Left lung (tissue), 10 donors: ENCODE measurements around the gene FREM3. TPM values are rescaled to one million over a fixed set of nuclear protein-coding genes. Genes with fewer than 3 reads are reported as not detected.

Source experiments
- ATAC-seq: fragments of 200-7000 bp; cut with Tn5 transposase; one replicate; pipeline ENCODE4 v1.9.1; 2020; ENCODE audit warnings: moderate library complexity
- DNase-seq, 4 donors: peaks; one replicate each; pipeline ENCODE4 v3.0.0-alpha.2; 2013 to 2020
- H3K27ac ChIP-seq, 2 donors: fragments of 200-600 bp; sonication (generic) in 1 of 2; one replicate each; pipeline versions ENCODE4 v1.5.0 to v1.8.0; 2020 to 2021
- H3K27me3 ChIP-seq, 2 donors: fragments of 200-600 bp; sonication (generic) in 1 of 2; one replicate each; pipeline versions ENCODE4 v1.5.0 to v1.8.0; 2020 to 2021
- H3K36me3 ChIP-seq, 2 donors: fragments of 200-600 bp; sonication (generic) in 1 of 2; one replicate each; pipeline versions ENCODE4 v1.5.0 to v1.8.0; 2020 to 2021
- H3K4me1 ChIP-seq, 2 donors: fragments of 200-600 bp; one replicate each; pipeline ENCODE4 v1.8.0; 2021
- H3K4me3 ChIP-seq, 2 donors: fragments of 200-600 bp; sonication (generic) in 1 of 2; one replicate each; pipeline versions ENCODE4 v1.5.0 to v1.8.0; 2020 to 2021; ENCODE audit warnings: mild to moderate bottlenecking in 1 of 2
- H3K9me3 ChIP-seq, 2 donors: fragments of 200-600 bp; sonication (generic) in 1 of 2; one replicate each; pipeline versions ENCODE4 v1.5.0 to v1.8.0; 2020 to 2021
- intact Hi-C, 2 donors: fragments of 100-400 bp; cut with DNase I; formaldehyde crosslinking; loops; one replicate each; pipeline versions ENCODE4 v1.11.2 to v1.14.2; 2022
- polyA plus RNA-seq, 6 donors: library from polyadenylated mRNA; unstranded; fragments of 120-200 nt; gene quantifications; one replicate each; pipeline ENCODE4 v1.2.1, GENCODE V29; 2013; ENCODE audit not compliant: insufficient read length in 6 of 6
- total RNA-seq, 2 donors: library from RNA; stranded (reverse); fragmentation: NEBNext Ultra II Directional; extraction: Animal tissue kit (Norgen Biotek cat#: 25700); gene quantifications; one replicate each; pipeline ENCODE4 v1.2.1, GENCODE V29; 2021
- TF ChIP-seq, protein P1 (sequence below), 2 donors: fragments of 200-600 bp; sonication (generic) in 1 of 2; IDR thresholded peaks; one replicate each; pipeline versions ENCODE4 v1.5.0 to v1.8.0; 2021; ENCODE audit warnings: antibody characterized with exemption in 2 of 2
- donor health status: DM: no; HTN: yes; CAD: no.
- donor health status: DM: no; HTN: no; CAD: no.

Gene FREM3
- total and polyA plus RNA-seq, 8 donors = 0.09 to 15.9 (median 9.8) TPM; not detected in 1

DNA sequence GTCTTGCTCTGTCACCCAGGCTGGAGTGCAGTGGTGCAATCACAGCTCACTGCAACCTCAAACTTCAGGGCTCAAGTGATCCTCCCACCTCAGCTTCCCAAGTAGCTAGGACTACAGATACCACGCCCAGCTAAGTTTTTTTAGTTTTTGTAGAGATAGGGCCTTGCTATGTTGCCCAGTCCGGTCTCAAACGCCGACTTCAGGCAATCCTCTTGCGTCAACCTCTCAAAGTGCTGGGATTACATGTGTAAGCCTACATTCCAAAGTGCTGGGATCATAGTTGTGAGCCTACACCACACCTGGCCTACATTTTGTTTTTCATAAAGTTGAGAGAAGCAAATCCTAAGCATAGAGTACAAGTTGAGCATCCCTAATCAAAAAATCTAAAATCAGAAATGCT is 144.8 kb downstream of the FREM3 start:
- Histone ChIP-seq H3K4me1 (peaks cover 0 to 14% of the 10 kb centered on the region in 2 donors), H3K4me3 (no peak overlapping the region), H3K36me3 (peaks cover 0 to 48% of the 10 kb centered on the region in 2 donors), H3K27ac (no peak overlapping the region), H3K27me3 (peaks cover 0 to 15% of the 10 kb centered on the region in 2 donors), H3K9me3 (no peaks in the 10 kb centered on the region)
- ATAC-seq (peak; percentile 51), DNase-seq (no peak)
- TF ChIP-seq, protein P1, sequence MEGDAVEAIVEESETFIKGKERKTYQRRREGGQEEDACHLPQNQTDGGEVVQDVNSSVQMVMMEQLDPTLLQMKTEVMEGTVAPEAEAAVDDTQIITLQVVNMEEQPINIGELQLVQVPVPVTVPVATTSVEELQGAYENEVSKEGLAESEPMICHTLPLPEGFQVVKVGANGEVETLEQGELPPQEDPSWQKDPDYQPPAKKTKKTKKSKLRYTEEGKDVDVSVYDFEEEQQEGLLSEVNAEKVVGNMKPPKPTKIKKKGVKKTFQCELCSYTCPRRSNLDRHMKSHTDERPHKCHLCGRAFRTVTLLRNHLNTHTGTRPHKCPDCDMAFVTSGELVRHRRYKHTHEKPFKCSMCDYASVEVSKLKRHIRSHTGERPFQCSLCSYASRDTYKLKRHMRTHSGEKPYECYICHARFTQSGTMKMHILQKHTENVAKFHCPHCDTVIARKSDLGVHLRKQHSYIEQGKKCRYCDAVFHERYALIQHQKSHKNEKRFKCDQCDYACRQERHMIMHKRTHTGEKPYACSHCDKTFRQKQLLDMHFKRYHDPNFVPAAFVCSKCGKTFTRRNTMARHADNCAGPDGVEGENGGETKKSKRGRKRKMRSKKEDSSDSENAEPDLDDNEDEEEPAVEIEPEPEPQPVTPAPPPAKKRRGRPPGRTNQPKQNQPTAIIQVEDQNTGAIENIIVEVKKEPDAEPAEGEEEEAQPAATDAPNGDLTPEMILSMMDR (IDR thresholded peaks at IDR 0.05) = no peak
- intact Hi-C loops = no loop called here

DNA sequence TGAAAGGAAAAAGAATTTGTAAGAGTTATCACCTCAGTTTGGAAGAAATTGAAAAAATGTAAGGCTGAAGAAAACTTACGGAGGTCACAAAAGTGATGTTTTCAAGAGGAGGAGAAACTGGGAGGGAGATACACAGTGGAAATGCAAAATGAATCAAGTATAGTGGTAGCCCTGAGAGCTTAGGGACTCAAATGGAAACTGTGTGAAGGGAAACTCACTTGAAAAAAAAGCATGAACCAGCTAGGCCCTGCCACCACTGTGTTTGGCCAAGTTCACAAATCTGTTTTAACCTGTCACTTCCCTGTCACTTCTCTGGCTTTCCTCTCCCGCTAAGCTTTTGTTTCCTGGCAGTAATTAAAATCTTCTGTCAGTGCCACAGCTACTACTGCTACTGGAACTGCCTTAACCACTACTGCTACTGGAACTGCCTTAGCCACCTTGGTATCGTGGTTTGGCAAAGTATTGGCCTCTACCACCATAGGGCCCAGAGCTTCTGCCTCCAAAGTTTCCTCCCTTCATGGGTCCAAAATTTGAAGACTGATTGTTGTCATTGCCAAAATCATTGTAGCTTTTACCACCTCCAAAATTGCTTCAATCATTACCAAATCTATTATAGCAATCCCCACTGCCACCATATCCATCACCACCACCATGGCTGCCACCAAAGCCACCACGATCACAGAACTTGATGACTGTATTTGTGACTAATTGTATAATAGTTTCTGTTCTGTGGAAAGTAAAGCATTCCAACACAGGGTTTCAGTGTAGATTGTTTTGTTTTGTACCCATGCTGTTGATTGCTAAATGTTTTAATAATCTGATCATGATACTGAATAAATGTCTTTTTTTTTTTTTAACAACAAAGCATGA is 145.5 kb downstream of the FREM3 start:
- TF ChIP-seq, protein P1 (IDR thresholded peaks at IDR 0.05) = no peak
- DNase-seq = no peak
- Histone ChIP-seq H3K27me3 (peaks cover 0 to 15% of the 10 kb centered on the region in 2 donors), H3K4me1 (peaks cover 0 to 12% of the 10 kb centered on the region in 2 donors), H3K4me3 (no peak overlapping the region), H3K9me3 (no peaks in the 10 kb centered on the region), H3K27ac (no peak overlapping the region), H3K36me3 (peaks cover 0 to 55% of the 10 kb centered on the region in 2 donors)
- intact Hi-C loops = no loop called here
- no peak for ATAC-seq

DNA sequence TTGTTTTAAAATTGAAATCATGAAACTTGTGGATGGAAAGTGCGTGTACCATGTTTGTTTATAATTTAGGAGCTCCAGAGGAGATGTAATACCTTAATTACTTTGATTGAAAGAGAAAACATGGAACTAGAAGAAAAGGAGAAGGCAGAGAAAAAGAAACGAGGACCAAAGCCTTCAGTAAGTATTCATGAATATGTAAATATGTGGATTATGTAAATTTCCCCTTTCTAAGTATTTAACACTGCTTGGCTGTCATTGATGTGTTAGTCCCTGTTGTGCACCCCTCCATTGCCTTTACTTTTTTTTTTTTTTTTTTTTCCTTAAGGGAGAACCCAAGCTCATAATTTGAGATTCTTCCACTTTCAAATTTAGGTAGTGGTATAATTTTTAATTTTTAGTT is 150.5 kb downstream of the FREM3 start:
- peaks cover 0 to 94% of the 10 kb centered on the region in 2 donors for H3K36me3 ChIP-seq
- H3K27ac ChIP-seq = no peak overlapping the region
- H3K4me3 ChIP-seq = no peak overlapping the region
- H3K4me1 ChIP-seq = no peaks in the 10 kb centered on the region
- no peaks in the 10 kb centered on the region for H3K9me3 ChIP-seq
- TF ChIP-seq, protein P1 (IDR thresholded peaks at IDR 0.05) = no peak
- no peaks in the 10 kb centered on the region for H3K27me3 ChIP-seq
- intact Hi-C loops = no loop called here
- no peak for ATAC-seq
- DNase-seq = no peak

DNA sequence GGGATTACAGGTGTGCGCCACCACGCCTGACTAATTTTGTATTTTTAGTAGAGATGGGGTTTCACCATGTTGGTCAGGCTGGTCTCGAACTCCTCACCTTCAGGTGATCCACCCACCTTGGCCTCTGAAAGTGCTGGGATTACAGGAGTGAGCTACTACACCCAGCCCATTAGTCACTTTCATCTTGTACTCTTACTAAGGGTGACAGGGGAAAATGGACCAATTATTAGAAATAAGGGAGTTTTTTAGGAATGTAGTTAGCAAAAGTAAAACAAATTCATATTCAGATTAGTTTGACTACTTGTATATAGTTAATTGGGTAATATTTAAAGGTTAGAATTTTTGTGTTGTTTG is 160.8 kb downstream of the FREM3 start:
- TF ChIP-seq, protein P1 (IDR thresholded peaks at IDR 0.05) = no peak
- DNase-seq (no peak), ATAC-seq (no peak)
- intact Hi-C loops = no loop called here
- no peak overlapping the region for H3K4me3 ChIP-seq
- H3K4me1 ChIP-seq = no peaks in the 10 kb centered on the region
- H3K27ac ChIP-seq = no peak overlapping the region
- peaks cover 0 to 97% of the 10 kb centered on the region in 2 donors for H3K36me3 ChIP-seq
- no peaks in the 10 kb centered on the region for H3K27me3 ChIP-seq
- no peaks in the 10 kb centered on the region for H3K9me3 ChIP-seq

DNA sequence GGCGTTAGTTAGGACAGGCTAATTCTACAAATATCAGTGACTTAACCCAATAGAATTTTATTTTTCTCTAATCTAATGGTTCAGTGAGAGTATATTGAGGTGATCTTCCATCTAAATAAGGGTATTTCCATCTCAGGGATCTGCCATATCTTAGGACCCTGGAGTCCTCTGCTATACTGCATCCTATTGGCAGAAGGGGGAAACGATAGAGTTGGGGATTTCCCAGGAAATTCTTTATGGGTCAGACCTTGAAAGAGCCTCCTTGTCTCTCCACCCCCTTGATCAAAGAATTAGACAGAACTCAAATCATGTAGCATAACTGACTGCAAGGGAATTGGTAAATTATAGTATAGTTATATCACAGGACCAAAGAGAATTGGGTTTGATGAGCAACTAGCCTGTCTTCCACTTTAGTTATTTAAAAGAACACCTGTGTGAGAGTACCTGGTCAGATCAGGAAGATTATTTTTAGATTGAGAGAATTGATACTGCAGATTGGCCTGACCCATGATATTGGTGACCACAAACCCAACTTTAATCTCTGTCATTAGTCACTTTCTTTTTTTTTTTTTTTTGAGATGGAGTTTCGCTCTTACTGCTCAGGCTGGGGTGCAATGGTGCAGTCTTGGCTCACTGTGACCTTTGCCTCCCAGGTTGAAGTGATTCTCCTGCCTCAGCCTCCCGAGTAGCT is 161.4 kb downstream of the FREM3 start:
- TF ChIP-seq, protein P1 (IDR thresholded peaks at IDR 0.05) = no peak
- H3K9me3 ChIP-seq = no peaks in the 10 kb centered on the region
- H3K27me3 ChIP-seq = no peaks in the 10 kb centered on the region
- peaks cover 0 to 96% of the 10 kb centered on the region in 2 donors for H3K36me3 ChIP-seq
- H3K4me3 ChIP-seq = no peak overlapping the region
- intact Hi-C loops = no loop called here
- no peak for ATAC-seq
- no peaks in the 10 kb centered on the region for H3K4me1 ChIP-seq
- no peak for DNase-seq
- H3K27ac ChIP-seq = no peak overlapping the region
